MCF 10A (cell line): ENCODE results near the gene COL6A1. TPM values are rescaled to one million over a fixed set of nuclear protein-coding genes. Genes with fewer than 3 reads are reported as not detected.

ENCODE experiments used
- BruUV-seq: library from RNA; stranded (reverse); fragments of 400-500 nt; replicated peaks from 2 replicates; lab custom pipeline; 2021; lab: Mats Ljungman, UMichigan
- CTCF ChIA-PET: fragments of 300-600 bp; sonication (Branson Sonifier 250); formaldehyde crosslinking; extraction: SDS; loops from one replicate; lab custom pipeline; 2021; ENCODE audit warnings: antibody characterized with exemption, inconsistent platforms; lab: Yijun Ruan, JAX
- POLR2A ChIA-PET: fragments of 300-600, 350-650 bp; sonication (Branson Sonifier 250); formaldehyde crosslinking; extraction: SDS; loops from one replicate; lab custom pipeline; 2020; ENCODE audit warnings: antibody characterized with exemption, inconsistent platforms; lab: Yijun Ruan, JAX
- DNase-seq: peaks from one replicate; pipeline ENCODE4 v3.0.0-alpha.2; 2018; ENCODE audit not compliant: unreplicated experiment
- H3K27ac Mint-ChIP-seq: one replicate; pipeline ENCODE4 v1.8.0; 2022; ENCODE audit warnings: mild to moderate bottlenecking, low read depth, mixed read lengths; ENCODE audit not compliant: unreplicated experiment
- H3K27me3 Mint-ChIP-seq: one replicate; pipeline ENCODE4 v1.8.0; 2022; ENCODE audit warnings: mixed read lengths; ENCODE audit not compliant: insufficient read depth, unreplicated experiment
- H3K36me3 Mint-ChIP-seq: one replicate; pipeline ENCODE4 v1.8.0; 2022; ENCODE audit warnings: mild to moderate bottlenecking, moderate library complexity, mixed read lengths; ENCODE audit not compliant: insufficient read depth, unreplicated experiment
- H3K4me1 Mint-ChIP-seq: one replicate; pipeline ENCODE4 v1.8.0; 2022; ENCODE audit warnings: mixed read lengths; ENCODE audit not compliant: insufficient read depth, unreplicated experiment
- H3K4me3 Mint-ChIP-seq: one replicate; pipeline ENCODE4 v1.8.0; 2022; ENCODE audit warnings: mild to moderate bottlenecking, moderate library complexity, mixed read lengths; ENCODE audit not compliant: unreplicated experiment
- H3K9me3 Mint-ChIP-seq: one replicate; pipeline ENCODE4 v1.8.0; 2022; ENCODE audit warnings: mixed read lengths; ENCODE audit not compliant: unreplicated experiment
- intact Hi-C: fragments of 100-400 bp; cut with micrococcal nuclease; formaldehyde crosslinking; loops from 2 replicates; pipeline ENCODE4 v1.14.1; 2022
- total RNA-seq: library from RNA; stranded (reverse); gene quantifications from 2 replicates; pipeline ENCODE4 v1.2.3, GENCODE V29; 2022
- TF ChIP-seq, protein P1 (sequence below): fragments of 200-600 bp; IDR thresholded peaks from one replicate; pipeline ENCODE4 v1.8.0; 2022; ENCODE audit warnings: antibody characterized with exemption, mild to moderate bottlenecking; ENCODE audit not compliant: unreplicated experiment

COL6A1 gene
- total RNA-seq, 1 experiment from 2014 or later = 3.2 TPM

DNA sequence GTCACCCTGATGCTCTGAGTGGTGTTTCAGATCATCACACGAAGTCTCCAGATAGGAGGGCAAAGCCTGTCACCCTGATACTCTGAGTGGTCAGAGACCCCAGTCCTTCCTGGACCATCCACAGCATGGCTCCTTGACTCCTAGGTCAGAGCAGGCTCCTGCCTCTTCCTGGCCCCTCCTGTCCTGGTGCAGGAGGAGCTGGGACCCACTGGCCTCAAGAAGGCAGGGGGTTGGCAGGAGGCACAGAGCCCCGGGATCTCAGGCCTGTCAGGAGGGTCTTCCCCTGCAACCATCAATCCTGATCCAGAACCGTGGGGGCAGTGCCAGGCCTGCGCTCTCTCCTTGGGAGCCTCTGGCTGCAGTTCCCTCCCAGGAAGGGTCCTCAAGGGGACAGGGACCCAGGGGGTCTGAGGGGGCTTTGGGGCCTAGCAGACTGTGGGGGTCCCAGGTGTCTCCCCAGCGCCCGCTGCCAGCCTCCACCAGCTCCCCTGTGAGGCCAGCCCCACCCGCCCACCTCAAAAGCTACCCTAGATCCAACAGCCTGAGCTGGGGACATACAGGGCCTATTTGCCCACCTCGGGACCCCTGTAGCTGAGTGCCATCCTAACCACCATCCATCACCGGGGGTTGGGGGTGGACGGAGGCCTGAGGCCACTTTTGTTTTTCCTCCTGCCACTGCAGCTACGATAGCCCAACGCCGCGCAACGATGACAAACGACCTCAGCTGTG lies 27.5 kb downstream of the COL6A1 start:
- CTCF ChIA-PET = interaction anchor here (0.6 to 0.7 kb wide), 2 partner anchors 450 to 710 kb away, joined by 3 read pairs; no protein-coding TSS in a partner anchor
- peaks cover 22% of the 10 kb centered on the region for H3K9me3 Mint-ChIP-seq
- H3K4me1 Mint-ChIP-seq = no peaks in the 10 kb centered on the region

DNA sequence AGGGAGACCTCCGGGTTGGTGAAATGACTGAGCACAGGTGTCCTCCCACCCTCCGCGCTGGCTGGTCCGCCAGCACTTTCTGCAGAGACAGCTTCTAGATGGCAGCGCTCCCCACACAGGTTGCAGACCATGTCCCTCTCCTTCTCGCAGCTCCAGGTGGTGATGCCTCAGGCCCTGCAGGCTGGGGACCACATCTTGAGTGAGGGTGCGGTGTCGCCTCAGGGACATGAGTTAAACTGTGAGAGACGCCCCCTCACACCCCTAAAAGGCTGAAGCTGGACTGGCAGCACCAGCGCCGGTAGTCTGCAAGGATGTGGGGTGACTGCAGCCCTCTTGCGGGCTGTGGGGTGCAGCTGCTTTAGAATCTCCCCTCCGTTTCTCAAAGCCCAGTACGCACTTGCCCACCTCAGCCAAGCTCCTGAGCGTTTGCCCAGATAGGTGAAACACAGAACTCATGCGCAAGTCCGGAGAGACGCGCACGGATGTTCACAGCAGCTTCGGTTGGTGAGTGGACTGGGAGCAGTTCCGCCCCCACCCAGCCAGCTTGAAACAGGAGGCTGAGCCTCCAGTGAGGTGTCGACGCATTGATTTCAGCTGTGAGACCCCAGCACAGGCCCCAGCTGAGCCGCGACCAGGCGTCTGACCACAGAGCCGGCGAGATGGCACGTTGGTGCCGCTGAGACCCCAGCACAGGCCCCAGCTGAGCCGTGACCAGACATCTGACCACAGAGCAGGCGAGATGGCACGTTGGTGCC lies 28.6 kb downstream of the COL6A1 start:
- no peak overlapping the region for H3K4me3 Mint-ChIP-seq
- H3K4me1 Mint-ChIP-seq = no peaks in the 10 kb centered on the region
- DNase-seq = no peak
- CTCF ChIA-PET = interaction anchor here (0.6 kb wide), 1 partner anchor 452 kb away, joined by 3 read pairs; no protein-coding TSS in a partner anchor
- POLR2A ChIA-PET = no interaction called here
- peaks cover 36% of the 10 kb centered on the region for H3K27me3 Mint-ChIP-seq
- peaks cover 11% of the 10 kb centered on the region for H3K9me3 Mint-ChIP-seq
- intact Hi-C loops = no loop called here
- TF ChIP-seq, protein P1, sequence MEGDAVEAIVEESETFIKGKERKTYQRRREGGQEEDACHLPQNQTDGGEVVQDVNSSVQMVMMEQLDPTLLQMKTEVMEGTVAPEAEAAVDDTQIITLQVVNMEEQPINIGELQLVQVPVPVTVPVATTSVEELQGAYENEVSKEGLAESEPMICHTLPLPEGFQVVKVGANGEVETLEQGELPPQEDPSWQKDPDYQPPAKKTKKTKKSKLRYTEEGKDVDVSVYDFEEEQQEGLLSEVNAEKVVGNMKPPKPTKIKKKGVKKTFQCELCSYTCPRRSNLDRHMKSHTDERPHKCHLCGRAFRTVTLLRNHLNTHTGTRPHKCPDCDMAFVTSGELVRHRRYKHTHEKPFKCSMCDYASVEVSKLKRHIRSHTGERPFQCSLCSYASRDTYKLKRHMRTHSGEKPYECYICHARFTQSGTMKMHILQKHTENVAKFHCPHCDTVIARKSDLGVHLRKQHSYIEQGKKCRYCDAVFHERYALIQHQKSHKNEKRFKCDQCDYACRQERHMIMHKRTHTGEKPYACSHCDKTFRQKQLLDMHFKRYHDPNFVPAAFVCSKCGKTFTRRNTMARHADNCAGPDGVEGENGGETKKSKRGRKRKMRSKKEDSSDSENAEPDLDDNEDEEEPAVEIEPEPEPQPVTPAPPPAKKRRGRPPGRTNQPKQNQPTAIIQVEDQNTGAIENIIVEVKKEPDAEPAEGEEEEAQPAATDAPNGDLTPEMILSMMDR = no peak
- BruUV-seq = no TSS peak
- no peaks in the 10 kb centered on the region for H3K36me3 Mint-ChIP-seq
- H3K27ac Mint-ChIP-seq = no peak overlapping the region

More for the DNA sequence above, 27.5 kb downstream of the COL6A1 start:
- no peak for DNase-seq
- Mint-ChIP-seq H3K36me3 (no peaks in the 10 kb centered on the region), H3K4me3 (no peak overlapping the region), H3K27ac (no peak overlapping the region), H3K27me3 (peaks cover 26% of the 10 kb centered on the region)
- intact Hi-C loops = no loop called here
- no TSS peak for BruUV-seq
- TF ChIP-seq, protein P1 = no peak
- POLR2A ChIA-PET = no interaction called here

DNA sequence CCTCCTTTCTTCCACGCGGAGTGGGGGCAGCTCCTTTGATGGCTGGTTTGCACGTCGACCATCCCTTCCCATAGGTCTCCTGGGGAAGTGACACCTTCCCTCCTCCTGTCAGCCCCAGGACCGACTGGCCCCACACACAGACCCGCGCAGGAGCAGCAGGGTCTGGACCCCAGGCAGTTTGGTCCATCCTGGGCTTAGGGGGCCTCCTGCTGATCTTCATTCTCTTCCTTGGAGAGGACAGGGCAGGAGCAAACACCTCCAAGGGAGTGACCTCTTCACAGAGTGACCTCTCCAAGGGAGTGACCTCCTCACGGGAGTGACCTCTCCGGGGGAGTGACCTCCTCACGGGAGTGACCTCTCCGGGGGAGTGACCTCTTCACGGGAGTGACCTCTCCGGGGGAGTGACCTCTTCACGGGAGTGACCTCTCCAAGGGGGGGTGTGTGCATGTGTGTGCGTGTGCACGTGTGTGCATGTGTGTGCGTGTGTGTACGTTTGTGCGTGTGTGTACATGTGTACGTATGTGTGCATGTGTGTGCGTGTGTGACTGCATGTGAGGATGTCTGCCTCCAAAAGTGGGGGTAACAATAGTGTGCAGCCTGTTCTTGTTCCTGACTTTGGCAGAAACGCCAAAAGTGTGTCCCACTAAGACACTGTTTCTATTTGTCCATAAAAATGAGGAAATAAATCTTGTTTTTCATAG lies 29.8 kb downstream of the COL6A1 start:
- Mint-ChIP-seq H3K4me1 (no peaks in the 10 kb centered on the region), H3K9me3 (peaks cover 6% of the 10 kb centered on the region), H3K27ac (no peak overlapping the region), H3K36me3 (no peaks in the 10 kb centered on the region), H3K27me3 (peaks cover 49% of the 10 kb centered on the region), H3K4me3 (no peak overlapping the region)
- intact Hi-C loops = no loop called here
- TF ChIP-seq, protein P1 = no peak
- no TSS peak for BruUV-seq
- no peak for DNase-seq
- POLR2A ChIA-PET = no interaction called here
- CTCF ChIA-PET = no interaction called here

DNA sequence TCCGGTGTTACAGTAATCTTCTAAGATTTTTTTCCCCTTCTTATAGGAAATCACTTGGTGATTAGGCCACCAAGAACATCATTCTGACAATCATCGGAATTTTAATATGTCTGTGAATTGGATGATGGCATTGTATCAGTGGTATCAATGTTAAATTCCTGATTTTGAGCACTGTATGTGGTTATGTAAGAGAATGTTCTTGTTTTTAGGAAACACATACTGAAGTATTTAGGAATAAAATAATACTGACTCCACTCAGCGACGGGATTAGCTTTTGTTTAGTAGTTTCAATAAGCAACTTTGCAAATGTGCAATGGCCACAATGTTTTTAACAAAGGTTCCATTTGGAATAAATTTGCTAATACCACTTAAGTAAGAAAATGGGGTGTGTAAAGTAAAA lies 30.6 kb downstream of the COL6A1 start:
- intact Hi-C loops = no loop called here
- ChIA-PET CTCF (no interaction called here), POLR2A (no interaction called here)
- Mint-ChIP-seq H3K36me3 (no peaks in the 10 kb centered on the region), H3K9me3 (peaks cover 6% of the 10 kb centered on the region), H3K4me3 (no peak overlapping the region), H3K27ac (no peak overlapping the region), H3K27me3 (peaks cover 57% of the 10 kb centered on the region), H3K4me1 (no peaks in the 10 kb centered on the region)
- TF ChIP-seq, protein P1 = no peak
- DNase-seq = no peak
- BruUV-seq = no TSS peak
